ENCODE measurements around the gene TNFRSF18. TPM values are rescaled to one million over a fixed set of nuclear protein-coding genes. Genes with fewer than 3 reads are reported as not detected.
A peak's percentile ranks its signal among the peaks of the same experiment; 100 is the strongest.

The TNFRSF18 gene
- total and polyA plus RNA-seq, 8 donors = 0.37 to 11.9 (median 2.6) TPM; not detected in 4

DNA sequence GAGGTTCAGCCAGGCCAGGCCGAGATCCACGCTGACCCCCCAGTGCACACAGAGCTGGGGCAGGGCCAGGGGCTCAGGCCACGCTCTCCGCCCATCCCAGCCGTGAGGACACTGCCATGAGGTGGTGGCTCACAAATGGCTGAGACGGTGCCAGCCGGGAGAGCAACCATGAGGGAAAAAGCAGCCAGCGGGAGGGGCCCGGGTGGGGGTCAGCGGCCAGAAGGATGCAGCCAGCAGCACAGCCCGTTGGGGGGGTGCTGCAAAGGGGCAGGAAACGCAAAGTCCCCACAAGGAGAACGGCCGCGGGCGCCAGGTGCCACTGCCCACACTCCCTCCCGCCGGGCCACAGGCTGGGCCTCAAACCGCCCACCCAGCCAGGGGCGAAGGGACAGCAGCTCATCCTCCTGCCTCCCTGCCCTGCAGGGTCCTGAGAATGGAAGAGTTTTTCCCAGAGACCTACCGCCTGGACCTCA, 24.4 kb downstream of the TNFRSF18 start:
- TF ChIP-seq EP300 (IDR thresholded peaks at IDR 0.05) = no peak
- TF ChIP-seq POLR2AphosphoS5 (IDR thresholded peaks at IDR 0.05) = no peak
- no peak for TF ChIP-seq POLR2A (IDR thresholded peaks at IDR 0.05)
- TF ChIP-seq, protein P1, sequence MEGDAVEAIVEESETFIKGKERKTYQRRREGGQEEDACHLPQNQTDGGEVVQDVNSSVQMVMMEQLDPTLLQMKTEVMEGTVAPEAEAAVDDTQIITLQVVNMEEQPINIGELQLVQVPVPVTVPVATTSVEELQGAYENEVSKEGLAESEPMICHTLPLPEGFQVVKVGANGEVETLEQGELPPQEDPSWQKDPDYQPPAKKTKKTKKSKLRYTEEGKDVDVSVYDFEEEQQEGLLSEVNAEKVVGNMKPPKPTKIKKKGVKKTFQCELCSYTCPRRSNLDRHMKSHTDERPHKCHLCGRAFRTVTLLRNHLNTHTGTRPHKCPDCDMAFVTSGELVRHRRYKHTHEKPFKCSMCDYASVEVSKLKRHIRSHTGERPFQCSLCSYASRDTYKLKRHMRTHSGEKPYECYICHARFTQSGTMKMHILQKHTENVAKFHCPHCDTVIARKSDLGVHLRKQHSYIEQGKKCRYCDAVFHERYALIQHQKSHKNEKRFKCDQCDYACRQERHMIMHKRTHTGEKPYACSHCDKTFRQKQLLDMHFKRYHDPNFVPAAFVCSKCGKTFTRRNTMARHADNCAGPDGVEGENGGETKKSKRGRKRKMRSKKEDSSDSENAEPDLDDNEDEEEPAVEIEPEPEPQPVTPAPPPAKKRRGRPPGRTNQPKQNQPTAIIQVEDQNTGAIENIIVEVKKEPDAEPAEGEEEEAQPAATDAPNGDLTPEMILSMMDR (IDR thresholded peaks at IDR 0.05) = no peak
- Histone ChIP-seq H3K4me3 (no peak overlapping the region), H3K36me3 (no peaks in the 10 kb centered on the region), H3K27me3 (peaks cover 0 to 62% (median 0%) of the 10 kb centered on the region in 3 donors), H3K27ac (no peak overlapping the region), H3K9me3 (no peaks in the 10 kb centered on the region), H3K4me1 (no peaks in the 10 kb centered on the region)
- peak in 1 of 2 donors; percentile 3 for DNase-seq
- 78 to 91% (median 86%) methylated on average over 12 to 21 of the region's 21 CpGs for WGBS, 5 donors
- intact Hi-C loops (cut with DNase I; ENCODE audit: low total_unique reads) = no loop called here

DNA sequence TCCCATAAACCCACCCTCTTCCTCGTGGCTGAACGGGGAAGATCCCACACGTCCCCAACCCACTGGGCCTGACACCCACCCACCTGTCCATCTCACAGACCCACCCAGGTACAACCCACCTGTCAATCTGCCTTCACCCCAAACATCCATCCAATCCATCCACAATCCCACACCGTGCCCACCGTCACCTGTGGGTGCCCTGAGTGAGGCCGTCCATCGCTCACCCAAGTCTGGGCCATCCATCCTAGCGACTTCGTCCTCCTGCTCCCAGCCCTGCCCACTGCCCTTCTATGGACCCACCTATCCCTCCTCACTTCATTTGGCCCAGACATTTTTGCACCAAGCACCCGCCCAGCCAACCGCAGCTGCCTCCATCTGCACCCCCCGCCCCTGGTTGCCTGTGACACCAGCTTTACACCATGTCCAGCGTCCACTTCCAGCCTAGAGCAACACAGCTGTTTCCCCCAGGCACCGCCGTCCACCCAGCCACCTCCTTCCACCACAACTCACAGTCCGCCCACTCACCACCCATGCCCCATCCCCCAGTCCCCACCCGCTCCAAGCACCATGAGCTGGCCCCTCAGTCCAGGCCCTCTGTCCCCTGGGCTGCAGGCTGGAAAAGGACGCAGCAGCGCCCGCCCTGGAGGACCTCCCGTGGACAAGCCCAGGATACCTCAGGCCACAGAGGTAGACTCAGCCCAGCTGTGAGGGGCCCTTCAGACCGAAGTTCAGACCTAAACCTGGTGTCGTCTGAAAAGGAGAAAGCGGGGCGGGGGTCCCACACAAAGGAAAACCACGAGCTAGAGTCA, 25.1 kb downstream of the TNFRSF18 start:
- 85 to 96% (median 93%) methylated on average over 23 to 26 of the region's 26 CpGs for WGBS, 5 donors
- Histone ChIP-seq H3K9me3 (no peaks in the 10 kb centered on the region), H3K27me3 (peaks cover 0 to 68% (median 0%) of the 10 kb centered on the region in 3 donors), H3K36me3 (no peaks in the 10 kb centered on the region), H3K4me3 (no peak overlapping the region), H3K4me1 (no peaks in the 10 kb centered on the region), H3K27ac (no peak overlapping the region)
- intact Hi-C loops (cut with DNase I; ENCODE audit: low total_unique reads) = no loop called here
- TF ChIP-seq EP300 (IDR thresholded peaks at IDR 0.05) (no peak), POLR2A (IDR thresholded peaks at IDR 0.05) (no peak), POLR2AphosphoS5 (IDR thresholded peaks at IDR 0.05) (no peak)
- TF ChIP-seq, protein P1 (IDR thresholded peaks at IDR 0.05) = no peak
- peak in 1 of 2 donors; percentile 1 for DNase-seq

DNA sequence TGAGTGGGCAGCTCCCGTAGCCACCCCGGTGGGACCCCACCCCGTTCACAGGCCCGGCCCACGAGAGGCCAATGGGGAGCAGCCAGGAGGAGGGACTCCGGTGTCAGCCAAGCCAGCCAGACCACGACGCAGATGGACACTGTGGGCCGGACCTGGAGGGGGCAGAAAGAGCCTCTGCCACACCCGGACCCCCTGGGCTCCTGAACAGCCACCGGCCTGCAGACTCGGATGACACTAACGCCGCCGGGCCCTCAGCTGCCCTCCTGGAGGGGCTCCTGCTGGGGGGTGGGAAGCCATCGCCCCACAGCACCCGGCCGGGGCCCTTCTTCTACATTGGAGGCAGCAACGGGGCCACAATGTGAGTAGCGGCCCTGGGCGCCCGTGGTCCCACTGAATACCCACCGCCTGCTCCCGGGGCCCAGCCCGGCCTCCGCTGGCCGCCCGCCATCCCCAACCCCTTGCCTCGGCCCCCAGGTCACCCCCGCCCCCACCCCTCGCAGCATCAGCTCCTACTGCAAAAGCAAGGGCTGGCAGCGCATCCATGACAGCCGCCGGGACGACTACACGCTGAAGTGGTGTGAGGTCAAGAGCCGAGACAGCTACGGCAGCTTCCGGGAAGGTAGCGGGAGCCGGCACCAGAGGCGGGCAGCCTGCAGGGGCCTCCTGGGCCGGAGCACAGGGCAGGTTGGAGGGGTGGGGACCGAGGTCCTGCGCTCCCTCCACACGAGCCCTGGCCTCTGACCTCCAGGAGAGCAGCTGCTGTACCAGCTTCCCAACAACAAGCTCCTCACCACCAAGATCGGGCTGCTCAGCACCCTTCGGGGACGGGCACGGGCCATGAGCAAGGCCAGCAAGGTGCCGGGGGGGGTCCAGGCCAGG, 26.2 kb downstream of the TNFRSF18 start:
- no peak overlapping the region for H3K27ac ChIP-seq

More for the DNA sequence above, 26.2 kb downstream of the TNFRSF18 start:
- Histone ChIP-seq H3K27me3 (peaks cover 0 to 79% (median 0%) of the 10 kb centered on the region in 3 donors), H3K4me3 (no peak overlapping the region), H3K9me3 (no peaks in the 10 kb centered on the region), H3K4me1 (no peaks in the 10 kb centered on the region), H3K36me3 (no peaks in the 10 kb centered on the region)
- peak in 1 of 2 donors; percentile 3 for DNase-seq
- 82 to 90% (median 86%) methylated on average over 27 to 51 of the region's 51 CpGs for WGBS, 5 donors
- TF ChIP-seq EP300 (IDR thresholded peaks at IDR 0.05) = no peak
- TF ChIP-seq POLR2AphosphoS5 (IDR thresholded peaks at IDR 0.05) = no peak
- TF ChIP-seq, protein P1 (IDR thresholded peaks at IDR 0.05) = no peak
- no peak for TF ChIP-seq POLR2A (IDR thresholded peaks at IDR 0.05)
- intact Hi-C loops (cut with DNase I; ENCODE audit: low total_unique reads) = loop anchor here (10.0 kb wide), 1 partner anchor 45 kb away; no protein-coding TSS in a partner anchor
